ENCODE results near the gene IRF8.

Gene IRF8

DNA sequence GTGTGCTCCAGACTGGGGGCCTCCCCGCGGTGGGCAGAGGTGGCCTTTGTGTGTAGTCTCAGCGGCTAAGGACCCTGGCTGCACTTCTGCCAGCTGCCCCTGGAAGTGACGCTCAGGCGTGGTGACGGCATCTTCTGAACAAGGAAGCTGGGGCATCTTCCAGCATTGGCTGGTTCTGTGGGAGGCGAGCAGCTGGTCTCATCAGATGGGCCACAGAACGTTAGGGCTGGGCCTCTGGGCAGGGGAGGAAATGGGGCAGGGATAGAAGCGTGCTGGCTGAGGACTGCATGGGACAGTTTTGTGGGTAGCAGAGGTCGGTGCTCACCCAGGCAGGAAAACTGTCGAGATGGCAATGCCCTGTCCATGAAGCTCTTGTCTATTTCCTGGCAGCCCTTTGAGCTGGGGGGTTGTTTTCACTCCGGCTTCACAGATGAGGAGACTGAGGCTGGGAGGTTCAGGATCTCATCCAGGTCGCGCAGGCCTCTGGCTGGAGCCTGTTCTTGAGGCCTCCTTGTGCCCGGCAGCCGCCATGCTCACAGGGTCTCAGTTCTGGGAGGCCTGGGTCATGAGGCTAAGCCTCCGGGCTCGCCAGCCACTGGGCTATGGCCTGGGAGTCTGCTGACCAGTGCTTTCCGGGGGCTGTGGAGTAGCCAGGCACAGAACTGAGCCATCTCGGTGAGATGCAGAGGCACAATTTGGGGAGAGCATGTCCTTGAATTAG lies 16.3 kb downstream of the IRF8 start:
- peak; percentile 35 to 37 for DNase-seq

DNA sequence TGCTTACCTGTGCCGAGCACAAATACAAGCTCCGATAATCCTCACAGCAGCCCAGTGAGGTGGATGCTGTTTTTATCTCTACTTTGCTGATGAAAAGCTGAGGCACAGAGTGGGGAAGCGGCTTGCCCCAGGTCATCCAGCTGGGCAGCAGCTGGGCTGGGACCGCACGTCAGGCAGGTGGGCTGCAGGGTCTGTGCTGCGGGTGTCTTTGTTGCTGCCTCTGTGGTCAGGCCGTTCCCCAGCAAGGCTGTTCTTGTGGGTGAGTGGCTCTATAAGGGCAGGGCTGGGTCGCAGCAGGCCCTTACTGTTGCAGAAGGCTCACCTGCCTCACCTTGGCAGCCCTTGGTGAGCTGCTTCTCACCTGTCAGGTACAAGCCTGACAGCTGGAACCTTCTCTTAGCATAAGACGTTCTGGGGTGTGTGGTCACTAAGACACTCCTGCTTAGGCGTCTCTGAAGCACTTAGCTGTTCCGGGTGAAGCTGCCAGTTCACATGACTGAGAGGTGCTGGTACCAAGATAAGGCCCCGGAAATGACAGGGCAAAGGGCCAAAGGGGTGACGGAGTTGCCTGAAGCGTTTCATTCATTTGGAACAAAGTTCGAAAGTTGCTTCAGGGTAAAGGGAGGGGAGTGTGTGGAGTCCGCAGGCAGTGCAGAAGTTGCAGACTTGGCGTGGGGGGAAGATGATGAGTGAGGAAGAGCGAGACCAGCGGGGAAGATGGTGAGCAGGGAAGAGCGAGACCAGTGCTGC lies 17.4 kb downstream of the IRF8 start:
- DNase-seq = peak; percentile 62 to 75

DNA sequence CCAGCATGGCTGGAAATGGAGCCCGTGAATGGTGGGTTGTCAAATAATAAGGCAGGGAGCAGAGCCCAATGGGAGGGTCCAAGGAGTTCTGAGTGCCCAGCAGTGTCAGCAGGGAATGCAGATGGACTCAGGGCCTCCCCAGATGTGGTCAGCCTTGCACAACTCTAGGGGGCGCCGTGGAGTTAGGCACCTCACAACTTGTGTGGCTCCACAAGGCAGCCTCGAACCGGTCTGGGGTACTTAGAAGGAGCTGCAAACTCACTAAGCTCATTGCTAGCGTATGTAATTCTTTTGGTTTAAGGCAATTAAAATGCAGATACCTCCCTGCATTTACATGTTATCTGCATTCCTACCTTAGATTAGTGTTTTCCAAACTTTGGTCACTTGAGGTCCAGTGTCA lies 18.1 kb downstream of the IRF8 start:
- DNase-seq = no peak

DNA sequence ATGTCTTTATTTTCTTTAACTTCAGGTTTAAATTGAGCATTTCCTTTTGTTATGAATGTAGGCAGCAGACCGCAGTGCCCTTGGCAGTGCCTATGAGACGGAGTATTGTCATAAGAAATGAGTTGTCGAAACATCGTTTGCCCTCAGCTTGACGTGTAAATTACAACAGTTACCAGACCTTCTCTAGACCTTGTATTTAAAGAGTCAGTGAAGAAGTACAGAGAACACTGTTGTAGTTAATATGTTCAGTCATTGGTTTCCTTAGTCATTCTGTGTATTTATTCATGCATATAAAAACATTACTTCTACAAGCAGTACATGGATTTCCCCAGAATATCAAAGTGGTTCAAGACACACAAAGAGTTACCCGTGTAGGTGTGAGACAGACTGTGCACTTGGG lies 19.0 kb downstream of the IRF8 start:
- no peak for DNase-seq

DNA sequence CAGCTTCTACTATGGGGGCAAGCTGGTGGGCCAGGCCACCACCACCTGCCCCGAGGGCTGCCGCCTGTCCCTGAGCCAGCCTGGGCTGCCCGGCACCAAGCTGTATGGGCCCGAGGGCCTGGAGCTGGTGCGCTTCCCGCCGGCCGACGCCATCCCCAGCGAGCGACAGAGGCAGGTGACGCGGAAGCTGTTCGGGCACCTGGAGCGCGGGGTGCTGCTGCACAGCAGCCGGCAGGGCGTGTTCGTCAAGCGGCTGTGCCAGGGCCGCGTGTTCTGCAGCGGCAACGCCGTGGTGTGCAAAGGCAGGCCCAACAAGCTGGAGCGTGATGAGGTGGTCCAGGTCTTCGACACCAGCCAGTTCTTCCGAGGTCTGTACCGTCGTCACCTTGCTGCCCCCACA lies 19.5 kb downstream of the IRF8 start:
- no peak for DNase-seq

DNA sequence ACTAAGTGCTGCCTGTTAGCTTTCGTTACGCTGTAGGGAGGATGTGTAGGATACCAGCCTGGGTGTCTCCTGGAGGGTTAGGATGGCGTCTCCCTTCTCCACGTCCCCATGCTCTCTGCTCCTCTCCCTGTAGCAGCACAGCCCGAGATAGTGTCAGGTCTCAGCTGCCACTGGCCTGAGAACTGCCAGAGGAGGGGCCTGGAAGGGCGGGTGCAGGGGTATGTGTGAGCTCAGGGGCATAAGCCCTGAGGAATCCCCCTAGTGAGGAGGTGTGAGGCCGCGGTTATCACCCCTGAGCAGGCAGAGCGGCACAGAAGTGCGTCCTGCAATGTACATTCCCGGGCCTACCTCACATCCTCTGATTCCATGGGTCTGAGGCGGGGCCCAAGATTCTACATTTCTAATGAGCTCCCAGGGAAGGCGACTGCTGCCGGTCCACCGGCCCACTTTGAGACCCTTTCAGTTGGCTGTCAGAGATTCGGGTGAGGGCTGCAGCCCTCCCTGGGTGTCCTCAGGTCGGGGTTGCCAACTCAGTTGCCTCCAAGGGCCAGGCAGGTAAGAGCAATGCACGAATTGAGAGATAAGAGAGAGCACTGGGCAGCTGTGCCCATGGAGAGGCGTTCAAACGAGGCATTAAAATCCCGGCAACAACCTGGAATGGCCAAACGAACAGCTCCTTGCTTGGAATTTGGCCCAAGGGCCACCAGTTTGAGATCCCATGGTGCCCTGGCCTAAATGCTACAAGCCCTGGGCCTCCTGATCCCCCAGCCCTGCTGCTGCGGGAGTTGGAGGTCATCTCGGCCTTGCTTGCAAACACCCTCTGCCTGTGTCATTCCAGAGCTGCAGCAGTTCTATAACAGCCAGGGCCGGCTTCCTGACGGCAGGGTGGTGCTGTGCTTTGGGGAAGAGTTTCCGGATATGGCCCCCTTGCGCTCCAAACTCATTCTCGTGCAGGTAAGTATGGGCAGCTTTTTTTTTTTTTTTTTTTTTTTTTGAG lies 20.6 kb downstream of the IRF8 start:
- no peak for DNase-seq

DNA sequence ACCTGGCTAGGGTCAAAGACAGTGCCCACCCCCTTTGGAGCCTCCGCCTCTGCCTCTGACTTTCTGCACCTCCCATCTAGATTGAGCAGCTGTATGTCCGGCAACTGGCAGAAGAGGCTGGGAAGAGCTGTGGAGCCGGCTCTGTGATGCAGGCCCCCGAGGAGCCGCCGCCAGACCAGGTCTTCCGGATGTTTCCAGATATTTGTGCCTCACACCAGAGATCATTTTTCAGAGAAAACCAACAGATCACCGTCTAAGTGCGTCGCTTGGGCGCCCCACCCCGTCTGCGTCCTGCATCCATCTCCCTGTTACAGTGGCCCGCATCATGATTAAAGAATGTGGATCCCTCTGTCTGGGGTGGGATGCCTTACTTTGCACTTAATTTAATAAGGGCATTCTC lies 22.1 kb downstream of the IRF8 start:
- no peak for DNase-seq

DNA sequence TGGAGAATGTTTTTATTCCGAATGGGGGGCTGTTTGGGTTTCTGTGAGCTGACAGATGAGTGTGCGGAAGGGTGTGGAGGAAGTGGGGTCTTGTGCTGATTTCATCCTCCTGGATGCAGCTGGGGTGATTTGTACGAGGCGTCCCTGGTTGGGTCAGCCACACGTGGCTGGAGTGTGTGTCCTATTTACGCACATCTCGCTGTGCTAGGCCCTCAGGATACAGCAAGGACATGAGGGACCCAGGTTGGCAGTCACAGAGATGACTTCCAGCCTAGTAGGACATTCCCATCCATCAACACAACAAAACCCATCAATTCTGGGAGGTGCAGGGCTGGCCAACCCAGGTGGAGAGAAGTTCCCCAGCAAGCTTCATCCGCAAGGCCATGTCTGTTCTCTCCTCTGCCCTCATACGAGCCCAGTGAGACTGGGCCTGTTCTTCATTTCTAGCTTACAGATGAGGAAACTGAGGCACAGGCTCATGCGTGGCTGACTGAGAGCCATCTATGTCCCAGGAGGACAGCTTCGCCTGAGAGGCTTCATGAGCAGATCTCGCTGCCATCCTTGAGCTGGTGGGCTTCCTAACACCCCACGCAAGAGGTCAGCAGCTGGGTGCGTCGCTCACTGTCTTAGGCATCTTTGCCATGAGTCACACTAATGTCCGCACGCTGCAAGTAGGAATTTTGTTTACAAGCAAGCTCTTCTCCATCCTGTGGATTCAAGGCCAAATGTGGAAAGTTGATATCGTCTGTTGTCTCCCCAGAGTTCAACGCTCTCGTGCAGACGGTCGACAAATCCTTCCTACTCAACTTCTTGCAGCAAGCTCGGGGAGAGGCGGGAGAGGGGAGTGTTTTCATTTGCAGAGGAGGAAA lies 24.4 kb downstream of the IRF8 start:
- DNase-seq = no peak

DNA sequence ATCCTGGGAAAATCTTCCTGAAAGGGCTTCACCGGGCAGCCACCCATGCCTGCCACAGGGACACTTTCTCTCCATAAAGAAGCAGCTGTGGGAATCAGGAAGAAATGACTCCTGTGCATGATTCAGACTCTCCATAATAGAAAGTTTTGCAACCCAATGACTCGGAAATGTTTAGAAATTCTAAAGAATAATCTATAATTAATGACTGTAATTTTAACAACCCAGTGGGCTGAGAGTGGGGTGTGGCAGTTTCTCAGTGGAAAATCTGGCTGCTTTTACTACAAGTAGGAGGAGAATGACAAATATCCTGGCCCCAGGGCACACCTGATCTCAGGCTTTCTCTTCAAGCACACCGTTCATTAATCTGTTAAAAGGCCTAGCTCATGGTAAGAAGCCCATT lies 25.7 kb downstream of the IRF8 start:
- DNase-seq = no peak

DNA sequence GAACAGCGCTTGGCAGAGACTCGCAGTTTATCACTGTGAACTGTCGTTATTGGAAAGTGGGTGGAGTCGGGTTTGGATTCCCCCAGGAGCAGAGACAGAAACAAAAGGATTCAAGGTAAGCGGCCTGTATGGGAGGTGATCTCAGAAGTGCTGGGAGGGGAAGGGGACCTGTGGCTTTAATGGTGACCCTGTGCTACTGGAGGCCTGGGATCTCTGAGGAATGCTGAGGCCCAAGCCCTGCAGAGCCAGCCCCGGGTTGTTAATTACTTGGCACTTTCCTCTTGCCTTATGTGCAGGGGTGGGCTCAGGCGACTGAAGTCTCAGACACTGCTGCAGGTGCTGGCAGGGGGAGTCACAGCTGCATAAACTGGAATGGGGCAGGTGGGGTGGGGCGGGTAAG lies 27.4 kb downstream of the IRF8 start:
- no peak for DNase-seq

DNA sequence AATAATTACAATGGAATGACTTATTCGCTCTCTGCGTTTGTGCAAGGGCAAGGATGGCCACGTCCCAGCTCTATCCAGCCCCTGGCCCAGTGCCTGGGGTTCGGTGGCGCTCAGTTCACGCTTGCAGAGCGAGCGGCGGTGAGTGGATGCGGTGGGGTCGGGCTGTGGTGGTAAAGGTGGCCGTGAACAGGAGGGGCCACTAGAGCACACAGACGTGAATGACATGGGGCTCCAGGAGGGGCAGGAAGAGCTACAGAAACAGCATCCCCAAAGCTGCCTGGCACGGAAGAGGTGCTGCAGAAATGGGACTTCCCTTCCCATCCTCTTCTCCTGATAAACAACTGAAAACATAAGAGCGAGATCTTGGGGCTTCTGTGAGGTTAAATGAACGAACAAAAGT lies 28.4 kb downstream of the IRF8 start:
- peak; percentile 45 to 55 for DNase-seq

DNA sequence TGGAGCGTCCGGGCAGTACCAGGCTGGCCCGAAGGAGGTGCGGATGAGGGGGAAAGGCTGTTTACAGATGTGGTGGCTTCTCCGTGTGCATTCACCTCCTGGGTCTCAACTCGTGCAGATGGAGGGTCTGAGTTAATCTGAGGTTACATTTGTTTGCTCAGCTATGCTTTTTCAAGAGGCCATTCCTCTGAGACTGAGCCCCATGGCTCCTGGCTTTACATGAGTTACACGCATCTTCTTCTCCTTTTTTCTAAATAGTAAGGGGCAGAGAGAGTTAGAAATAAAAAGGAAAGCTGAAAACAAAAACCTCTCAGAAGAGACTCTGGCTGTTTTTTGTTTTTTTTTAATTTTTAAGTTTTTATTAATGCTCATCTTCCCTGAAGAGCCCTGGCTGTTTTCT lies 29.0 kb downstream of the IRF8 start:
- peak; percentile 46 to 89 for DNase-seq

DNA sequence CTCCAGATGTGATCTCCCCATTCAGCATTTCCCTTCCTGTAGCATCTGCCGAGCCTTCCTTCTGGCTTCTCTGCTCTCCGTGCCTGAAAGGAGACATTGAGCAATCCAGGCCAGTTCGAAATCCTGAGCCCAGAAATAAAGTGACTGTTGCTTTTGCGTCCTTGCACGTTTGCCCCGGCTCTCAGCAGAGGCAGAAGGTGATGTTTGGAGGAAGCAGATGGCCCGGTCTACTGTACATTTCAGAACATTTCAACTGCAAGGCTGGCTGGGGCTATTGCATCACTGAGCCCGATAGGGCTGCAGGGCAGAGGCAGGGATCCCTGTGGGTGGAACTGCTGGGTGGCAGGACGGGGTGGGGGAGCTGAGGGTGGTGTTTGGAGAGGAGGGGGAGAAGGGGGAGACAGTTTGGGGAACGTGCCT lies 29.4 kb downstream of the IRF8 start:
- DNase-seq = peak; percentile 99

DNA sequence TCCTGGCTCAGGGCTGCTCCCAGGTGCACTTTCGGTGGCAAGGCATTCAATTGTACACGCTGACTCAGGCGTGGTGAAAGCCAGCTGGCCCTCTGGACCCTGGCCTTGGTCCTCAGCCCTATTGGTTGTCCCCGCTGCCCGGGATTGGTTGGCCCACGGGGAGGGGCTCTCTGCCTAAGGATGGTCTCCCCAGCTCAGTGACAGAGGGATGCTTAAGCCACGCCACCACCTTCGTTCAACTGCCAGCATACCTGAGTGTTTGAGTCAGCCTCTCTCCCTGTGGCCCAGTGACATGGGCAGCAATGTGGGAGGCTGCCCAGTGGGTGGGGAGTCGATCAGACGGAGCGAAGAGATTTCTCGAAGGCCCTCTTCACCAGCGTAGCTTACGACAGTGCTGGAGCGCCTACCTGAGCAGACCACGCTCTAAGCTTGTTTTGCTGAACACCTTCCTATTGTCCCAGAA lies 30.3 kb downstream of the IRF8 start:
- DNase-seq = no peak

DNA sequence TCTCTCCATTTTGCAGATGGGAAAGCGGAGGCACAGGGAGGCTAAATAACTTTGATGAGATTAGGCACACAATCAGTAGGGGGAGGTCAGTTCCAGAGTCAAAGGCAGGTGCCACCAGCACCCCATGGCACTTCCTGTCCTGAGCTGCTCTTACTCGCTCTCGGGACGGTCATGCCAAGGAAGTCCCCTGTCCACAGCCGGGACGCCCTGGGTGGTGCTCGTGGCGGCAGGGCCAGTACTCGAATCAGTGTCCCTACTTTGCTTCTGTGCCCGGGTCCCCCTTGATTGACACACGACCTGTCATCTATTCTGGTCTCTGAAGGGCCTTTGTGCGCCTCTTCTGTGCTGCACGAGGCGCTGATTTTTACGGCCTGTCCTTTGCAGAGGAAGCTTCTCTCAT lies 31.3 kb downstream of the IRF8 start:
- no peak for DNase-seq

DNA sequence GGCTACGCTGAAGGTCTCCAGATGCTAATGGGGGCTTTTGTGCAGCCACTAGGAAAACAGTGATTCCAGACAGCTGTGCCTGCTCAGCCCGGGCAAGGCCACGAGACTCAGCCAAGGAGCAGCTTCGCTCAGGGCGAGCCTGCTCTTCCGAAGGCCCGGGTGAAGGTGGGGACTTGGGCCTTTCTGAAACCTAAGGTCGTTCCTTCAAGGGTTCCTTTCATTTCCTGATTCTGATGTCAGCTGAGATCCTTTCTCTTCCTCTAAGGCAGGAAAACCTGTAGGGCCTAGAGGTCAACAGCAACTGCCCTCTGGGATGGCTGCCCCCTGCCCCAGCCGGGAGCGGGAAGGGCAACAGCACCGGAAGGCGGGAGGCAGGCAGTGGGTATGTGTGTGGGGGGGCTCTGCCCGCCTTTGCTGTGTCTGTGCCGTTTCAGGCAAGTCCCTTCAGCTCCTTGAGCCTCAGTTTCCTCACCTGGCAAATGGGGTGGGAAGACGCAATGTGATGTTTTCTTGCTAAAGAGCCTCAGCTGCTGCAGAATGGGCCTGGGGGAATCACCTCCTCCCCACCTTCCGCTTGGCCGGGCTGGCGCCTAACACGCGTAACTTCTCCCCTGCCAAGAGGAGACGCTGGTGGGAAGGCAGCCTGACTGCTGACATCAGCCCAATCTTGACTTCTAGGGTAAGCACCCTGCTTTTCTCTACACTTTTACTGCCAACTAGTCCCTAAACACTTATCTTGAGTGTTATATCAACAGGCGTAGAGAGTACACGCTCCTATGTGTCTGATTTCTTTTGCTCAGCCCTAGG lies 32.8 kb downstream of the IRF8 start:
- no peak for DNase-seq

DNA sequence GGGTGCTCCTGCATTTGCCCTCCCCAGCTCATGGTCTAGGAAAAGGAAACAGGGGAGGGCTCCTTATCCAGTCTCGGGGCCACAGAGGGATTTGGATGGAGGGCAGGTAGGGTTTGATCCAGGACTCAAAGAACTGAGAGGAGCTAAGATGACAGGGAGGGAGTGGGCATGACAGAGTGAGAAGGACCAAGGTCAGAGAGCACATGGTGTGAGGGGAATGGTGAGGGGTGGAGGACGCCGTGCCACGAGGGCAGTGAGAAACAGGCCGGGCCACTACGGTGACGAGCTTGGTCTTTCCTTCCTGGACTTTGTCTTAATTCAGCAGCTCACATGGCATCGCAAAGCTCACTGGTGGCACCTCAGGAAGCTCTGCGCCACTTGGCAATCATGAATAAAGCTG lies 35.2 kb downstream of the IRF8 start:
- no peak for DNase-seq

DNA sequence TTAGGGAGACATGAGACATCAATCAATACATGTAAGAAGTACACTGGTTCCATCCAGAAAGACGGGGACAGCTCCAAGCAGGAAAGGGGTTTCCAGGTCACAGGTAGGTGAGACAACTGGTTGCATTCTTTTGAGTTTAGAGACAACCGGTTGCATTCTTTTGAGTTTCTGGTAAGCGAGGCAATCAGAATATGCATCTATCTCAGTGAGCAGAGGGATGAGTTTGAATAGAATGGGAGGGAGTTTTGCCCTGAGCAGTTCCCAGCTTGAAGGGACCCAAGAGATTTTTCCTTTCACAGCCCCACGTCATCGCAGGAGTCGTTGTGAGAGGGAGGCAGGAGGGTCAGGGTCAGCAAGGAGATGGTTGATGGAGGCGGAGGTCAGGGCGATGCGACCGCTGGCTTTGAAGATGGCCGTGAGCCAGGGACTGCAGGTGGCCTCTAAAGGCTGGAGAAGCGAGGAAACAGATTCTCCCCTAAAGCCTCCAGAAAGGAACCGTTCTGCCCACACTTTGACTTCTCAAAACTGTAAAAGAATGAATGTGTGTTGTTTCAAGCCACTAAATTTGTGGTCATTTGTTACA lies 36.5 kb downstream of the IRF8 start:
- DNase-seq = peak; percentile 28 to 40

DNA sequence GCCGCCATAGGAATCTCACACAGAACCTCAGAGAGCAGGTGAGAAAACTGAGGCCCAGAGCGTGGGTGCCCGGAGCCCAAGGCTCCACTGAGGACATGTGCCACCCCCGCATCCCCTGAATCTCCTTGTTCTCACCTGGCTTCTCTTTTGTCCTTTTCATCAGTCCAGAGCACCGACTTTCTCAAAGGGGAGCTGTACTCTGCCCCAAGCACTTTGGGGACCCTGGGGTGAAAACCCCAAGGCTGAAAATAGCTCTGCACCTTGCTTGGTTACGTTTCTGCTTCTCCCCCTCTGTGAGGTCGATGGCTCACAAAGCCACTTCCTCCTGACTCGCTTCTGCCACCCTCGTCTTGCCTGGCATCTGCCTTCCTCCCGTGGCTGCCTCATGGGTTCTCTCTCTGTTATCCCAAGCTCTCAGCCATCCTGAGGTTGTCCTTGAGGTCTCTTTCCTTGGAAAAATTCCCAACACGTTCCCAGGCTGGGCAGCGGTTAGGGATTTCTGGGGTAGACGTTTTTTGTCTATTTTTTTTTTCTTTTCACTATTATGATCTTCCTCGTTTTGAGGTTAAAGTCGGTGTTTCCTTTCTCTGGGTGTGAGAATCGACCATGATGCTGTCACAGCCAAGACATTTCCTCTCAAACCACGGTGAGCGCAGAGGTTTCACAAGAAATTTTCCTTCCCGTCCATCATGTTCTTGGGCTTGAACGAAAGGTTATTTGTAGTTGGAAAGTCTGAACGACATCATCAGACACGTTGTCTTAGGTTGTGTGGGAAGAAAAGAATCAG lies 37.2 kb downstream of the IRF8 start:
- DNase-seq = peak; percentile 82 to 84

DNA sequence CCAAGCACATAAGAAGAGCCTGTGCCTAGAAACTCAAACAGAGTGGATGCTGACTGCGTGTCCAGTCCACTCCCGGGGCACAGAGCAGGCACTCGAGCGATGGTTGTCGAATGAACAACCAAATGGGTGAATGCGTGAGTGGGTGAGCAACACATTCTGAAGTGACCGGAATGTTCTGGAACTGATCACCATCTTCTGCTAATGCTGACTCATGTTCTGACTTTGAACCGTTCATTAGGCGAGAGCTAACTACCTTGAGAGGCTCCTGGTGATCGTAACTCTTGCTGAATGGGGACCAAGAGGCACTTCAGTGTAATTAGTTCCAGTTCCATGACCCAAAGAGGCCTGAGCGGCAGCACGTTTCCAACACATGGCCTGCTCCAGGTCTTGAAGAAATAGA lies 37.9 kb downstream of the IRF8 start:
- no peak for DNase-seq

Data from Kasumi-1 (cell line).